Smooth muscle cell (in vitro differentiated cells): Measurements from ENCODE around the gene DPYSL3. TPM values are rescaled to one million over a fixed set of nuclear protein-coding genes. Genes with fewer than 3 reads are reported as not detected.

Experiments used
- DNase-seq: peaks from one replicate; lab custom pipeline; 2025; ENCODE audit not compliant: unreplicated experiment; lab: John Stamatoyannopoulos, UW
- H2AFZ ChIP-seq: fragments of 200-600 bp; sonication (generic); 2 replicates; pipeline ENCODE4 v1.6.0; 2016; ENCODE audit warnings: antibody characterized with exemption, low read depth, mild to moderate bottlenecking
- H3F3A ChIP-seq: fragments of 200-600 bp; sonication (generic); 2 replicates; pipeline ENCODE4 v1.6.0; 2017; ENCODE audit warnings: antibody characterized with exemption, low read depth
- H3K27ac ChIP-seq: fragments of 200-600 bp; sonication (generic); 2 replicates; pipeline ENCODE4 v1.5.1; 2016; ENCODE audit warnings: low read depth, mild to moderate bottlenecking
- H3K27me3 ChIP-seq: fragments of 200-600 bp; sonication (generic); 2 replicates; pipeline ENCODE4 v1.6.1; 2016; ENCODE audit warnings: low read depth, mild to moderate bottlenecking
- H3K36me3 ChIP-seq: fragments of 200-600 bp; sonication (generic); 2 replicates; pipeline ENCODE4 v1.5.1; 2016; ENCODE audit warnings: low read depth
- H3K4me1 ChIP-seq: fragments of 200-600 bp; sonication (generic); 2 replicates; pipeline ENCODE4 v1.5.1; 2016; ENCODE audit warnings: low read depth
- H3K4me2 ChIP-seq: fragments of 200-600 bp; sonication (generic); 2 replicates; pipeline ENCODE4 v1.6.0; 2016; ENCODE audit warnings: mild to moderate bottlenecking
- H3K4me3 ChIP-seq: fragments of 200-600 bp; sonication (generic); 2 replicates; pipeline ENCODE4 v1.5.1; 2016; ENCODE audit warnings: mild to moderate bottlenecking
- H3K79me2 ChIP-seq: fragments of 200-600 bp; sonication (generic); 2 replicates; pipeline ENCODE4 v1.6.0; 2016; ENCODE audit warnings: low read depth, mild to moderate bottlenecking
- H3K9ac ChIP-seq: fragments of 200-600 bp; sonication (generic); 2 replicates; pipeline ENCODE4 v1.6.0; 2016; ENCODE audit warnings: low read depth
- H3K9me3 ChIP-seq: fragments of 200-600 bp; sonication (generic); replicated peaks from 2 replicates; pipeline ENCODE4 v1.5.1; 2016; ENCODE audit warnings: low read depth
- H4K20me1 ChIP-seq: fragments of 200-600 bp; sonication (generic); 2 replicates; pipeline ENCODE4 v1.6.0; 2016; ENCODE audit warnings: low read depth
- CTCF ChIP-seq: fragments of 200-600 bp; sonication (generic); IDR thresholded peaks from 2 replicates; pipeline ENCODE4 v1.5.1; 2017; ENCODE audit warnings: borderline replicate concordance, mild to moderate bottlenecking, antibody characterized with exemption; ENCODE audit not compliant: insufficient read depth, poor library complexity, severe bottlenecking
- WGBS: methylation state at CpG from one replicate; pipeline ENCODE4 v1.1.7; 2016; ENCODE audit warnings: low lambda C conversion rate; 5-methylcytosine and 5-hydroxymethylcytosine counted together
- polyA plus RNA-seq: library from polyadenylated mRNA; unstranded; fragments of >200 nt; fragmentation: Nextera tagmentation; extraction: Ambion mirVana; gene quantifications from 2 replicates; pipeline ENCODE4 v1.2.1, GENCODE V29; 2016
- total RNA-seq: library from RNA; depleted of rRNA; stranded (reverse); fragments of >200 nt; gene quantifications from 2 replicates; pipeline ENCODE4 v1.2.3, GENCODE V29; 2014

DPYSL3 gene
- total and polyA plus RNA-seq, 2 experiments from 2014 or later, result 65.5 to 124 TPM

- Histone ChIP-seq H3K79me2 (peaks cover 5% of the 10 kb centered on the region), H3K36me3 (no peaks in the 10 kb centered on the region), H2AFZ (no peak overlapping the region), H4K20me1 (no peaks in the 10 kb centered on the region), H3K27ac (peak overlapping the region; percentile 99), H3F3A (peaks cover 32% of the 10 kb centered on the region), H3K9me3 (no peaks in the 10 kb centered on the region), H3K27me3 (no peaks in the 10 kb centered on the region), H3K4me1 (peaks cover 30% of the 10 kb centered on the region), H3K9ac (peak overlapping the region; percentile 71), H3K4me3 (no peak overlapping the region), H3K4me2 (peak overlapping the region; percentile 71)
- TF ChIP-seq CTCF, result no peak
- 63% methylated on average over 9 of the region's 9 CpGs for WGBS
- DNase-seq, result no peak
Observed at GRCh38 chr5:147398860-147399259, 111.0 kb downstream of the DPYSL3 start.

- H3K4me2 ChIP-seq, result no peak overlapping the region
- no peak overlapping the region for H3K27ac ChIP-seq
- no peak for DNase-seq
Observed at GRCh38 chr5:147397616-147398015, 112.3 kb downstream of the DPYSL3 start.

GRCh38 chr5:147396070-147396823 is 113.6 kb downstream of the DPYSL3 start:
- no peak overlapping the region for H3K27ac ChIP-seq

More at GRCh38 chr5:147397616-147398015, 112.3 kb downstream of the DPYSL3 start:
- Histone ChIP-seq H3K79me2 (peaks cover 5% of the 10 kb centered on the region), H3K36me3 (no peaks in the 10 kb centered on the region), H3K9ac (no peak overlapping the region), H3K9me3 (no peaks in the 10 kb centered on the region), H3K4me1 (peaks cover 25% of the 10 kb centered on the region), H3K4me3 (no peak overlapping the region), H3K27me3 (no peaks in the 10 kb centered on the region), H3F3A (peaks cover 32% of the 10 kb centered on the region), H2AFZ (no peak overlapping the region), H4K20me1 (no peaks in the 10 kb centered on the region)
- TF ChIP-seq CTCF, result no peak
- WGBS, result 94% methylated on average over 11 of the region's 11 CpGs

More at GRCh38 chr5:147396070-147396823, 113.6 kb downstream of the DPYSL3 start:
- H3K36me3 ChIP-seq, result no peaks in the 10 kb centered on the region
- no peak overlapping the region for H3K4me2 ChIP-seq
- H2AFZ ChIP-seq, result no peak overlapping the region
- H3K4me3 ChIP-seq, result no peak overlapping the region
- no peaks in the 10 kb centered on the region for H3K9me3 ChIP-seq
- H4K20me1 ChIP-seq, result no peaks in the 10 kb centered on the region
- no peak for DNase-seq
- TF ChIP-seq CTCF, result no peak
- H3K4me1 ChIP-seq, result peaks cover 27% of the 10 kb centered on the region
- WGBS, result 92% methylated on average over 8 of the region's 8 CpGs
- H3F3A ChIP-seq, result peaks cover 28% of the 10 kb centered on the region
- H3K27me3 ChIP-seq, result no peaks in the 10 kb centered on the region
- no peak overlapping the region for H3K9ac ChIP-seq
- H3K79me2 ChIP-seq, result peaks cover 5% of the 10 kb centered on the region
